Stimulated activated effector memory CD8-positive, alpha-beta T cell treated with anti-CD3 and anti-CD28 coated beads, Interleukin-12 subunit alpha, Interleukin-12 subunit beta, amount 100 ng/mL, for 72 hours (primary cell): Measurements from ENCODE around the gene XRN1.
"Not testable (repeated sequence)": the region's sequence is repeated elsewhere in the genome, so short reads cannot be mapped to it uniquely, and the experiment has no call there.

Source experiments
- ATAC-seq: fragments of 150-1000 bp; cut with Tn5 transposase; 2 replicates; pipeline ENCODE4 v1.10.0; 2021
- DNase-seq, 2 donors: peaks; one replicate each; pipeline ENCODE4 v3.0.0; 2021 to 2022; ENCODE audit warnings: low spot score in 2 of 2
- H3K27ac Mint-ChIP-seq: one replicate; pipeline ENCODE4 v1.8.0; 2022; ENCODE audit warnings: mild to moderate bottlenecking, mixed read lengths
- H3K36me3 Mint-ChIP-seq: one replicate; pipeline ENCODE4 v1.8.0; 2022; ENCODE audit warnings: mild to moderate bottlenecking, mixed read lengths
- H3K4me1 Mint-ChIP-seq: one replicate; pipeline ENCODE4 v1.8.0; 2022; ENCODE audit warnings: mixed read lengths
- H3K4me3 Mint-ChIP-seq: one replicate; pipeline ENCODE4 v1.8.0; 2022; ENCODE audit warnings: mild to moderate bottlenecking, mixed read lengths
- H3K9me3 Mint-ChIP-seq: one replicate; pipeline ENCODE4 v1.8.0; 2022; ENCODE audit warnings: mixed read lengths

The XRN1 gene

DNA sequence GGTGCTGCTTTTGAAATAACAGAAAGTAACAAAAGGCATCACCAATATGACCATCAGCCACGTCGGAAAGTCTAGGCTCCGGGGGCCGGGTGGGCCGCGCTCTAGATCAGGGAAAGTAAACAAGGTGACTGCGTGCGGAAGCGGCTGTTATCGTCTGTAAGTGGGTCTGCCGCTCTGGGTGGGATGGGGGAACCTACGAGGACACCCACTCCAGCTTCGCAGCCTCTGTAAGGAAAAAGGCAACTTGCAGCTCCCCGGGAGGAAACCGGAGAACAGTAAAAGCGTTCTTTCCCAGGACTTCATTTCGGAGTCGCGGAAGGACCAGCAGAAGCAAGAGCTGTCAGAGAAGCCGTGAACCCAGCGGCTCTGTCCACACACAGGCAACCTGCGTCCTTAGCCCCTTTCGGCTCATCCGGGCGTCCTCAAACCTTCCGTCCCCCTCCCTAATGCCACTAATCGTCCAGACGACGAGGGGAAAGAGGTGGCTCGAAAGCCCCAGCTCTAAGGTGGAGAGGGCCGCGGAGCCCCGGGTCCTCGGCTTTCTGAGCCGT is 461 bp downstream of the XRN1 start:
- H3K27ac Mint-ChIP-seq, result peak overlapping the region; percentile 100
- no peaks in the 10 kb centered on the region for H3K9me3 Mint-ChIP-seq
- peak overlapping the region; percentile 100 for H3K4me3 Mint-ChIP-seq
- H3K36me3 Mint-ChIP-seq, result peaks cover 66% of the 10 kb centered on the region
- peaks cover 49% of the 10 kb centered on the region for H3K4me1 Mint-ChIP-seq
- DNase-seq (peak; percentile 26 to 77), ATAC-seq (peak; percentile 55)

GRCh38 chr3:142445816-142446254 is 2.0 kb downstream of the XRN1 start:
- Mint-ChIP-seq H3K4me1 (peaks cover 57% of the 10 kb centered on the region), H3K9me3 (no peaks in the 10 kb centered on the region), H3K36me3 (peaks cover 66% of the 10 kb centered on the region), H3K4me3 (peak overlapping the region; percentile 100), H3K27ac (peak overlapping the region; percentile 100)
- ATAC-seq (peak; percentile 76), DNase-seq (peak in 1 of 2 donors; percentile 60)

DNA sequence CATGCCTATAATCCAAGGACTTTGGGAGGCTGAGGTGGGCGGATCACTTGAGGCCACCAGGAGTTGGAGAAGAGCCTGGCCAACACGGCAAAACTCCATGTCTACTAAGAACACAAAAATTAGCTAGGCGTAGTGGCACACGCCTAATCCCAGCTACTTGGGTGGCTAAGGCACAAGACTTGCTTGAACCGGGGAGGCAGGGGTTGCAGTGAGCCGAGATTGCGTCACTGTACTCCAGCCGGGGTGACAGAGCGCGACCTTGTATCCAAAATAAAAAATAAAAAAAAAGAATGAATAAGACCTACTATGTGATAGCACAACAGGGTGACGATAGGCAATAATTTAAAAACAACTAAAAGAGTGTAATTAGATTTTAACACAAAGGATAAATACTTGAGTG is 3.5 kb downstream of the XRN1 start:
- Mint-ChIP-seq H3K9me3 (no peaks in the 10 kb centered on the region), H3K27ac (no peak overlapping the region), H3K4me1 (peaks cover 65% of the 10 kb centered on the region), H3K4me3 (no peak overlapping the region), H3K36me3 (peaks cover 57% of the 10 kb centered on the region)
- no peak for ATAC-seq
- DNase-seq, result no peak

DNA sequence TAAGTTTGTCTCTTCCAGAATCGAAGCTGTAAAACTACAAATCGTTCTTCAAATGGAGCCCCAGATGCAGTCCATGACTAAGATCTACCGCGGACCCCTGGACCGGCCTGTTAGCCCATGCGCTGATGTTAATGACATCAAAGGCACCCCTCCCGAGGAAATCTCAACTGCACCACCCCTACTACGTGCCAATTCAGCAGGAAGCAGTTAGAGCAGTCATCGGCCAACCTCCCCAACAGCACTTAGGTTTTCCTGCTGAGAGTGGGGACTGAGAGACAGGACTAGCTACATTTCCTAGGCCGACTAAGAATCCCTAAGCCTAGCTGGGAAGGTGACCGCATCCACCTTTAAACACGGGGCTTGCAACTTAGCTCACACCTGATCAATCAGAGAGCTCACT is 4.8 kb downstream of the XRN1 start:
- H3K9me3 Mint-ChIP-seq, DNase-seq: not testable (repeated sequence)
- H3K4me1 Mint-ChIP-seq, result peaks cover 66% of the 10 kb centered on the region

DNA sequence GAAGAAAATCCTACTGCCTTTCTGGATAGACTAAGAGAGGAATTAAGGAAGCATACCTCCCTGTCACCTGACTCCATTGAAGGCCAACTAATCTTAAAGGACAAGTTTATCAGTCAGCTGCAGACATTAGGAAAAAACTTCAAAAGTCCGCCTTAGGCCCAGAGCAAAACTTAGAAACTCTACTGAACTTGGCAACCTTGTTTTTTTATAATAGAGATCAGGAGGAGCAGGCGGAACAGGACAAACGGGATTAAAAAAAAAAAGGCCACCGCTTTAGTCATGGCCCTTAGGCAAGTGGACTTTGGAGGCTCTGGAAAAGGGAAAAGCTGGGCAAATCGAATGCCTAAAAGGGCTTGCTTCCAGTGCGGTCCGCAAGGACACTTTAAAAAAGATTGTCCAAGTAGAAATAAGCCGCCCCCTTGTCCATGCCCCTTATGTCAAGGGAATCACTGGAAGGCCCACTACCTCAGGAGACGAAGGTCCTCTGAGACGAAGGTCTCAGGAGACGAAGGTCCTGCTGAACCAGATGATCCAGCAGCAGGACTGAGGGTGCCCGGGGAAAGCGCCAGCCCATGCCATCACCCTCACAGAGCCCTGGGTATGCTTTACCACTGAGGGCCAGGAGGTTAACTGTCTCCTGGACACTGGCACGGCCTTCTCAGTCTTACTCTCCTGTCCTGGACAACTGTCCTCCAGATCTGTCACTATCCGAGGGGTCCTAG is 8.2 kb downstream of the XRN1 start:
- ATAC-seq, H3K4me3 Mint-ChIP-seq, H3K27ac Mint-ChIP-seq, H3K9me3 Mint-ChIP-seq, DNase-seq: not testable (repeated sequence)
- Mint-ChIP-seq H3K36me3 (peaks cover 35% of the 10 kb centered on the region), H3K4me1 (peaks cover 54% of the 10 kb centered on the region)

More for the DNA sequence above, 4.8 kb downstream of the XRN1 start:
- H3K4me3 Mint-ChIP-seq, ATAC-seq: not testable (repeated sequence)
- Mint-ChIP-seq H3K27ac (peak overlapping the region; percentile 40), H3K36me3 (peaks cover 47% of the 10 kb centered on the region)

- H3K36me3 Mint-ChIP-seq, result peaks cover 39% of the 10 kb centered on the region
- H3K4me3 Mint-ChIP-seq, H3K9me3 Mint-ChIP-seq, ATAC-seq, H3K27ac Mint-ChIP-seq, DNase-seq: not testable (repeated sequence)
- peaks cover 43% of the 10 kb centered on the region for H3K4me1 Mint-ChIP-seq
Observed at GRCh38 chr3:142438096-142438495, 9.7 kb downstream of the XRN1 start.

GRCh38 chr3:142436951-142437585 is 10.8 kb downstream of the XRN1 start:
- peaks cover 39% of the 10 kb centered on the region for H3K4me1 Mint-ChIP-seq
- no peak overlapping the region for H3K4me3 Mint-ChIP-seq
- ATAC-seq (no peak), DNase-seq (no peak)
- peaks cover 46% of the 10 kb centered on the region for H3K36me3 Mint-ChIP-seq
- no peaks in the 10 kb centered on the region for H3K9me3 Mint-ChIP-seq
- H3K27ac Mint-ChIP-seq, result peak overlapping the region; percentile 6

DNA sequence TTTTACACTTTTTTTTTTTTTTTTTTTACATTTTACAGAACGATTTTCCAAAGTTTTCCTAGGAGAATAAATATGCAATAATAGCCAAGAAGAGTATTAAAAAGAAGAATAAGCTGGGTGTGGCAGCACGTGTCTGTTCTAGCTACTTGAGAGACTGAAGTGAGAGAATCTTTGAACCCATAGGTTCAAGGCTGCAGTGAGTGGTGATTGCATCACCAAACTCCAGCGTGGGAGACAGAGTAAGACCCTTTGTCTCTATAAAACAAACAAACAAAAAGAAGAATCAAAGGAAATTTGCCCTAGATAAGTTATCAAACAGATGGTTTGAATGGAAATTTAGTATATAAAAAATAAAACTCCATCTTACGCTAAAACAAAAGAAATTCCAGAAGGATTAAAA is 13.3 kb downstream of the XRN1 start:
- Mint-ChIP-seq H3K9me3 (no peaks in the 10 kb centered on the region), H3K27ac (no peak overlapping the region), H3K4me1 (peaks cover 39% of the 10 kb centered on the region), H3K36me3 (peaks cover 47% of the 10 kb centered on the region), H3K4me3 (no peak overlapping the region)
- ATAC-seq (no peak), DNase-seq (no peak)

GRCh38 chr3:142433110-142433509 is 14.7 kb downstream of the XRN1 start:
- no peak for DNase-seq
- H3K27ac Mint-ChIP-seq, result no peak overlapping the region
- H3K4me3 Mint-ChIP-seq, result no peak overlapping the region
- H3K4me1 Mint-ChIP-seq, result peaks cover 40% of the 10 kb centered on the region
- peaks cover 47% of the 10 kb centered on the region for H3K36me3 Mint-ChIP-seq
- H3K9me3 Mint-ChIP-seq, result no peaks in the 10 kb centered on the region
- no peak for ATAC-seq

DNA sequence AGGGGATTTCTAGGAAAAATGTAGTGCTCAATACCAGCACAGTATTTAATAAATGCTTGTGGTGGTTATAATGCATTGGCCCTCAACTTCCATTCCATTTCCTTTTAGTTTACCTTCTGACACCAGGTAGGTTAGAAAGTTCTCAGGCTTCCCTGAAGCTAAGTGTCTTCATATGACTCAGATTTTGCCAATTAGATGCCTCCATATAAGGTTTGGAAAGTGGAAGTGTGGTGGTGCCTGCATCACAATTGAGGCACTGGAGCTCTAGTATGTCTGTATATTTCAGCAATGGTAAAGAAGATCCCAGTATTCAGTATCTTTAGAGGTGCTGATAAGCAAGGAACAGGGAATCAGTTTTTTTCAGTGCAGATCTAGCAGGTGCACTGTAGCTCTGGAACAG is 18.3 kb downstream of the XRN1 start:
- ATAC-seq (no peak), DNase-seq (no peak)
- peaks cover 26% of the 10 kb centered on the region for H3K36me3 Mint-ChIP-seq
- H3K4me1 Mint-ChIP-seq, result peaks cover 28% of the 10 kb centered on the region
- no peak overlapping the region for H3K27ac Mint-ChIP-seq
- no peak overlapping the region for H3K4me3 Mint-ChIP-seq
- no peaks in the 10 kb centered on the region for H3K9me3 Mint-ChIP-seq

GRCh38 chr3:142424754-142425153 is 23.1 kb downstream of the XRN1 start:
- Mint-ChIP-seq H3K4me1 (peaks cover 17% of the 10 kb centered on the region), H3K27ac (no peak overlapping the region), H3K36me3 (no peaks in the 10 kb centered on the region), H3K4me3 (no peak overlapping the region), H3K9me3 (no peaks in the 10 kb centered on the region)
- ATAC-seq, result no peak
- no peak for DNase-seq

DNA sequence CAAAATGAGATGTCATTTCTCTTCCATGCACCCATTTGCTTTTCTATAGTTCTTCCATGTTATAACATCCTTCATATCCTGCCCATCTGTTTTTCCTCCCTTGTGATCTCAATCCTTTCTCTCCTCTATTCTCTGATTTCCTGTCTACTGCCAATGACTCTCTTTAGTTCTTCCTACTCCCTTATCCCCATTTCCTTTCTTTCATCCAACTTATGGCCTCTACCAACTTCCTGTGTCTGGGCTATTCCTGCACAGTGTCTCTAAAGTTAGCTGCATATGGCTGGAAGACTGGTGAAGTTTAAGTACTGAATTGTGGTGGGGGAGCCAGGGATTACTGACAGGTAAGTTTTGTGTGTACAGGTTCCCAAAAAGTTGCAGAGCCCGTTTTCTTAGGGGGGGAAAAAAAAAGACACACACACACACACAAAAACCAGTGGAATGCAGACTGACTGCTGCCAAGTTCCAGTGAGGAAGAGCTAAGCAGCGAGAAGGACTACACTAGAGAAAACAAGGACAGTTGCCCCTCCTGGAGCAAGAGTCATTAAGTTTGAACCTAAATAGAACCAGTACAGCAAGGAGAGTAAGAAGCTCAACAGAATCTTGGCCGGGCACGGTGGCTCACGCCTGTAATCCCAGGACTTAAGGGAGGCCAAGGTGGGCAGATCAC is 28.8 kb downstream of the XRN1 start:
- Mint-ChIP-seq H3K36me3 (no peaks in the 10 kb centered on the region), H3K4me1 (no peaks in the 10 kb centered on the region), H3K9me3 (no peaks in the 10 kb centered on the region), H3K27ac (peak overlapping the region; percentile 7), H3K4me3 (no peak overlapping the region)
- DNase-seq (no peak), ATAC-seq (no peak)

- H3K27ac Mint-ChIP-seq, result no peak overlapping the region
- no peaks in the 10 kb centered on the region for H3K9me3 Mint-ChIP-seq
- H3K36me3 Mint-ChIP-seq, result no peaks in the 10 kb centered on the region
- H3K4me3 Mint-ChIP-seq, result no peak overlapping the region
- no peaks in the 10 kb centered on the region for H3K4me1 Mint-ChIP-seq
- ATAC-seq (no peak), DNase-seq (no peak)
Observed at GRCh38 chr3:142417302-142417701, 30.5 kb downstream of the XRN1 start.

DNA sequence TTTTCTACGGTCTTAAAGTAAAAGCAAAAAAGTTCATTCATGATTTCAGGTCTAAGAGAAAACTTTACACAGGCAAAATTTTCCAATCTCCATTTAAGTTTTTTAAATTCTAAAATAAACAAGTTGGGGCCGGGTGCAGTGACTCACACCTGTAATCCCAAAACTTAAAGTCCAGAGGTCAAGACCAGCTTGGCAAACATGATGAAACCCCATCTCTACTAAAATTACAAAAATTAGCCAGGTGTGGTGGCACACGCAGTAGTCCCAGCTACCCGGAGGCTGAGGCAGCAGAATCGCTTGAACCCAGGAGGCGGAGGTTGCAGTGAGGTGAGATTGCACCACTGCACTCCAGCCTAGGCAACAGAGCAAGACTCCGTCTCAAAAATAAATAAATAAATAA is 47.3 kb downstream of the XRN1 start:
- not testable (repeated sequence) for H3K4me3 Mint-ChIP-seq, H3K9me3 Mint-ChIP-seq, H3K36me3 Mint-ChIP-seq, H3K27ac Mint-ChIP-seq, DNase-seq, H3K4me1 Mint-ChIP-seq, ATAC-seq

GRCh38 chr3:142394921-142395622 is 52.8 kb downstream of the XRN1 start:
- peaks cover 22% of the 10 kb centered on the region for H3K36me3 Mint-ChIP-seq
- H3K4me3 Mint-ChIP-seq, result no peak overlapping the region
- no peak for DNase-seq
- H3K4me1 Mint-ChIP-seq, result no peaks in the 10 kb centered on the region
- H3K9me3 Mint-ChIP-seq, result no peaks in the 10 kb centered on the region
- no peak overlapping the region for H3K27ac Mint-ChIP-seq
- no peak for ATAC-seq
